ENCODE data around the gene HUNK. TPM values are rescaled to one million over a fixed set of nuclear protein-coding genes. Genes with fewer than 3 reads are reported as not detected.

The HUNK gene
- total RNA-seq, 4 donors from 2014 or later, result 1.6 to 7.0 (median 3.4) TPM

- Histone ChIP-seq H3K36me3 (no peaks in the 10 kb centered on the region), H3K27me3 (no peaks in the 10 kb centered on the region), H3K9me3 (no peaks in the 10 kb centered on the region), H3K4me1 (peaks cover 0 to 22% (median 2%) of the 10 kb centered on the region in 4 donors), H3K4me3 (peak overlapping the region in 3 of 4 donors; percentile 52 to 94 (median 79)), H3K27ac (peak overlapping the region in 1 of 4 donors; percentile 75)
- TF ChIP-seq, protein P1, sequence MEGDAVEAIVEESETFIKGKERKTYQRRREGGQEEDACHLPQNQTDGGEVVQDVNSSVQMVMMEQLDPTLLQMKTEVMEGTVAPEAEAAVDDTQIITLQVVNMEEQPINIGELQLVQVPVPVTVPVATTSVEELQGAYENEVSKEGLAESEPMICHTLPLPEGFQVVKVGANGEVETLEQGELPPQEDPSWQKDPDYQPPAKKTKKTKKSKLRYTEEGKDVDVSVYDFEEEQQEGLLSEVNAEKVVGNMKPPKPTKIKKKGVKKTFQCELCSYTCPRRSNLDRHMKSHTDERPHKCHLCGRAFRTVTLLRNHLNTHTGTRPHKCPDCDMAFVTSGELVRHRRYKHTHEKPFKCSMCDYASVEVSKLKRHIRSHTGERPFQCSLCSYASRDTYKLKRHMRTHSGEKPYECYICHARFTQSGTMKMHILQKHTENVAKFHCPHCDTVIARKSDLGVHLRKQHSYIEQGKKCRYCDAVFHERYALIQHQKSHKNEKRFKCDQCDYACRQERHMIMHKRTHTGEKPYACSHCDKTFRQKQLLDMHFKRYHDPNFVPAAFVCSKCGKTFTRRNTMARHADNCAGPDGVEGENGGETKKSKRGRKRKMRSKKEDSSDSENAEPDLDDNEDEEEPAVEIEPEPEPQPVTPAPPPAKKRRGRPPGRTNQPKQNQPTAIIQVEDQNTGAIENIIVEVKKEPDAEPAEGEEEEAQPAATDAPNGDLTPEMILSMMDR (IDR thresholded peaks at IDR 0.05), result no peak
- TF ChIP-seq POLR2A (IDR thresholded peaks at IDR 0.05), result no peak
- no peak for DNase-seq
Observed at GRCh38 chr21:31872072-31872451, 758 bp upstream of the HUNK start.

DNA sequence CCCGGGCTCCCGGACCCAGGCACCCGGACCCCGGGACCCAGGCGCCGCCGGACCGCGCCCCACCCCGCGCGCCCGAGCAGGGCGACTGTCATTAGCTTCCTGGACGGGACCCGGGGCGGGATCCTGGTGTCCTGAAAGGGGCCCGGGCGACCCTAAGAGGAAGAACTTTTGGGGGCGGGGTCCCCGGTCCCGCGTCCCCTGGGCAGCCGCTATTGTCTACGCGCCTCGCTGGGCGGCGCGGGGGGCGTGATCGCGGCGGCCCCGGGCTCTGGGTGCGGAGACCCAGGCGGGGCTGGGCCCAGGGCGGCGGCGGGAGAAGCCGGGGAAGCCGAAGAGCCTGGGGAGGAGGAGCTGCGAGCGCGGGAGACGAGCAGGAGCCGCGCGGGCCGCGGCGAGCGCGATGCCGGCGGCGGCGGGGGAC, 465 bp downstream of the HUNK start:
- Histone ChIP-seq H3K9me3 (no peaks in the 10 kb centered on the region), H3K27ac (peak overlapping the region; percentile 55 to 75 (median 56)), H3K27me3 (no peaks in the 10 kb centered on the region), H3K36me3 (no peaks in the 10 kb centered on the region), H3K4me1 (peaks cover 0 to 22% (median 2%) of the 10 kb centered on the region in 4 donors), H3K4me3 (peak overlapping the region; percentile 45 to 94 (median 66))
- peak in 2 of 3 donors; percentile 47 to 73 for DNase-seq
- no peak for TF ChIP-seq POLR2A (IDR thresholded peaks at IDR 0.05)
- TF ChIP-seq, protein P1 (IDR thresholded peaks at IDR 0.05), result no peak

GRCh38 chr21:31873696-31874599, 1.1 kb downstream of the HUNK start:
- peaks cover 0 to 22% (median 2%) of the 10 kb centered on the region in 4 donors for H3K4me1 ChIP-seq
- H3K4me3 ChIP-seq, result peak overlapping the region; percentile 45 to 94 (median 66)
- H3K27me3 ChIP-seq, result no peaks in the 10 kb centered on the region
- H3K27ac ChIP-seq, result peak overlapping the region; percentile 55 to 75 (median 56)
- peak in 2 of 3 donors; percentile 73 to 77 for DNase-seq
- TF ChIP-seq, protein P1 (IDR thresholded peaks at IDR 0.05), result peak in 5 of 6 experiments; percentile 33 to 60 (median 55)
- TF ChIP-seq POLR2A (IDR thresholded peaks at IDR 0.05), result no peak
- H3K36me3 ChIP-seq, result no peaks in the 10 kb centered on the region
- H3K9me3 ChIP-seq, result no peaks in the 10 kb centered on the region

DNA sequence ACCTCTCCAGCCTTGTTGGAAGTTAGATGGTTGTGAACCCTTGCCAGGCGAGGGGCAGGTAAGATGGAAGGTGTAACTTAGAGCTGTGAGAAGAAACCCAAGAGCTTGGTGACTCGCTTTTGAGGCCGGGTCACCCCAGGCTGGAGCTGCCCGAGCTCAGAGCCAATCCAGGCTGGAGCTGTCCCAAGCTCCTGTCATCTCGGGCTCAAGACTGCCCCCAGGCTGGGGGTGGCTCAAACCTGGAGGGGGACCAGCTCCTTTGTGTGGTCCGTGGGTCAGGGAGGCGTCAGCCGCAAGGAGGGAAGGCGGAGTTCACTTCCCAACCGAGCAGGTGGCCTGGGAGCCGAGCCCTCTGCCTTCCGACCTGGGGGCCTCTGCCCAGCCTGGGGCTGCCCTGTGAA, 2.0 kb downstream of the HUNK start:
- Histone ChIP-seq H3K36me3 (no peaks in the 10 kb centered on the region), H3K4me3 (peak overlapping the region in 2 of 4 donors; percentile 79 to 94)

GRCh38 chr21:31875496-31876015, 2.7 kb downstream of the HUNK start:
- no peak for DNase-seq
- Histone ChIP-seq H3K36me3 (no peaks in the 10 kb centered on the region), H3K27ac (no peak overlapping the region), H3K4me3 (no peak overlapping the region), H3K9me3 (no peaks in the 10 kb centered on the region), H3K4me1 (peaks cover 0 to 22% (median 2%) of the 10 kb centered on the region in 4 donors), H3K27me3 (no peaks in the 10 kb centered on the region)
- TF ChIP-seq, protein P1 (IDR thresholded peaks at IDR 0.05), result no peak
- TF ChIP-seq POLR2A (IDR thresholded peaks at IDR 0.05), result no peak

More for the DNA sequence above, 2.0 kb downstream of the HUNK start:
- Histone ChIP-seq H3K9me3 (no peaks in the 10 kb centered on the region), H3K4me1 (peaks cover 0 to 22% (median 2%) of the 10 kb centered on the region in 4 donors), H3K27me3 (no peaks in the 10 kb centered on the region), H3K27ac (peak overlapping the region in 1 of 4 donors; percentile 25)
- TF ChIP-seq, protein P1 (IDR thresholded peaks at IDR 0.05), result no peak
- TF ChIP-seq POLR2A (IDR thresholded peaks at IDR 0.05), result no peak
- DNase-seq, result peak in 1 of 3 donors; percentile 55
